Measurements from ENCODE around the gene MSRB3. TPM values are rescaled to one million over a fixed set of nuclear protein-coding genes. Genes with fewer than 3 reads are reported as not detected.

Gene MSRB3
- total RNA-seq, 3 donors from 2014 or later (not counting 1 experiment from before 2014, with no cell fraction given) = 2.4 to 3.4 (median 3.1) TPM

- TF ChIP-seq CTCF (IDR thresholded peaks at IDR 0.05) = no peak
- Histone ChIP-seq H3K9me3 (ENCODE audit: control insufficient read depth, insufficient read depth, low read length) (no peaks in the 10 kb centered on the region), H3K4me1 (ENCODE audit: control insufficient read depth, insufficient read depth, low read length) (no peaks in the 10 kb centered on the region), H3K36me3 (ENCODE audit: control insufficient read depth, insufficient read depth, low read length) (no peaks in the 10 kb centered on the region), H3K27me3 (ENCODE audit: control insufficient read depth, insufficient read depth, low read length) (no peaks in the 10 kb centered on the region), H3K4me3 (ENCODE audit: low read length) (no peak overlapping the region), H3K27ac (ENCODE audit: low read length) (no peak overlapping the region)
- ATAC-seq (no peak), DNase-seq (no peak)
- 92% methylated on average over 12 of the region's 12 CpGs for WGBS (ENCODE audit: insufficient coverage)
- peaks cover 8 to 11% of the 10 kb centered on the region in 2 donors for H3K9me3 Mint-ChIP-seq
- intact Hi-C loops (cut with micrococcal nuclease) = no loop called here
- no peaks in the 10 kb centered on the region for H3K36me3 Mint-ChIP-seq
- no peaks in the 10 kb centered on the region for H3K4me1 Mint-ChIP-seq
- no peak overlapping the region for H3K4me3 Mint-ChIP-seq
- no peaks in the 10 kb centered on the region for H3K27me3 Mint-ChIP-seq (ENCODE audit: low read depth in 2 of 2)
- no peak overlapping the region for H3K27ac Mint-ChIP-seq
Observed at GRCh38 chr12:65419284-65420072, 141.0 kb downstream of the MSRB3 start.

GRCh38 chr12:65420941-65421340 lies 142.5 kb downstream of the MSRB3 start:
- no peak for DNase-seq
- Mint-ChIP-seq H3K4me3 (no peak overlapping the region), H3K27me3 (ENCODE audit: low read depth in 2 of 2) (no peaks in the 10 kb centered on the region), H3K9me3 (peaks cover 8 to 11% of the 10 kb centered on the region in 2 donors), H3K27ac (no peak overlapping the region), H3K36me3 (no peaks in the 10 kb centered on the region), H3K4me1 (no peaks in the 10 kb centered on the region)
- no peak for TF ChIP-seq CTCF (IDR thresholded peaks at IDR 0.05)
- Histone ChIP-seq H3K36me3 (ENCODE audit: control insufficient read depth, insufficient read depth, low read length) (no peaks in the 10 kb centered on the region), H3K4me1 (ENCODE audit: control insufficient read depth, insufficient read depth, low read length) (no peaks in the 10 kb centered on the region), H3K27me3 (ENCODE audit: control insufficient read depth, insufficient read depth, low read length) (no peaks in the 10 kb centered on the region), H3K27ac (ENCODE audit: low read length) (no peak overlapping the region), H3K9me3 (ENCODE audit: control insufficient read depth, insufficient read depth, low read length) (no peaks in the 10 kb centered on the region), H3K4me3 (ENCODE audit: low read length) (no peak overlapping the region)
- ATAC-seq = no peak
- intact Hi-C loops (cut with micrococcal nuclease) = no loop called here

GRCh38 chr12:65427646-65428045 lies 149.2 kb downstream of the MSRB3 start:
- no peak overlapping the region for H3K4me3 ChIP-seq (ENCODE audit: low read length)
- no peaks in the 10 kb centered on the region for H3K4me1 ChIP-seq (ENCODE audit: control insufficient read depth, insufficient read depth, low read length)
- peaks cover 0 to 3% of the 10 kb centered on the region in 2 donors for H3K27me3 Mint-ChIP-seq (ENCODE audit: low read depth in 2 of 2)
- DNase-seq = no peak
- H3K27me3 ChIP-seq (ENCODE audit: control insufficient read depth, insufficient read depth, low read length) = no peaks in the 10 kb centered on the region
- H3K27ac ChIP-seq (ENCODE audit: low read length) = no peak overlapping the region
- no peaks in the 10 kb centered on the region for H3K36me3 Mint-ChIP-seq
- H3K9me3 Mint-ChIP-seq = peaks cover 0 to 10% of the 10 kb centered on the region in 2 donors
- TF ChIP-seq CTCF (IDR thresholded peaks at IDR 0.05) = no peak
- intact Hi-C loops (cut with micrococcal nuclease) = no loop called here
- no peak overlapping the region for H3K4me3 Mint-ChIP-seq
- H3K9me3 ChIP-seq (ENCODE audit: control insufficient read depth, insufficient read depth, low read length) = peaks cover 5% of the 10 kb centered on the region
- H3K36me3 ChIP-seq (ENCODE audit: control insufficient read depth, insufficient read depth, low read length) = no peaks in the 10 kb centered on the region
- H3K4me1 Mint-ChIP-seq = no peaks in the 10 kb centered on the region
- no peak overlapping the region for H3K27ac Mint-ChIP-seq
- 58% methylated on average over 1 of the region's 1 CpG for WGBS (ENCODE audit: insufficient coverage)
- no peak for ATAC-seq

GRCh38 chr12:65430006-65430405 lies 151.5 kb downstream of the MSRB3 start:
- TF ChIP-seq CTCF (IDR thresholded peaks at IDR 0.05) = no peak
- H3K9me3 Mint-ChIP-seq = peaks cover 0 to 8% of the 10 kb centered on the region in 2 donors
- Histone ChIP-seq H3K4me3 (ENCODE audit: low read length) (no peak overlapping the region), H3K9me3 (ENCODE audit: control insufficient read depth, insufficient read depth, low read length) (peaks cover 5% of the 10 kb centered on the region), H3K27me3 (ENCODE audit: control insufficient read depth, insufficient read depth, low read length) (no peaks in the 10 kb centered on the region), H3K27ac (ENCODE audit: low read length) (no peak overlapping the region), H3K36me3 (ENCODE audit: control insufficient read depth, insufficient read depth, low read length) (no peaks in the 10 kb centered on the region), H3K4me1 (ENCODE audit: control insufficient read depth, insufficient read depth, low read length) (no peaks in the 10 kb centered on the region)
- no peaks in the 10 kb centered on the region for H3K4me1 Mint-ChIP-seq
- no CpG with 5 or more reads among the region's 1 CpG for WGBS (ENCODE audit: insufficient coverage)
- no peaks in the 10 kb centered on the region for H3K36me3 Mint-ChIP-seq
- peaks cover 0 to 3% of the 10 kb centered on the region in 2 donors for H3K27me3 Mint-ChIP-seq (ENCODE audit: low read depth in 2 of 2)
- intact Hi-C loops (cut with micrococcal nuclease) = no loop called here
- H3K27ac Mint-ChIP-seq = no peak overlapping the region
- DNase-seq = no peak
- no peak for ATAC-seq
- H3K4me3 Mint-ChIP-seq = no peak overlapping the region

All from natural killer cell (primary cell).